Measurements from ENCODE around the gene BHMT2. TPM values are rescaled to one million over a fixed set of nuclear protein-coding genes. Genes with fewer than 3 reads are reported as not detected.

Gene BHMT2
- total RNA-seq, 1 experiment from 2014 or later = 0.20 TPM

DNA sequence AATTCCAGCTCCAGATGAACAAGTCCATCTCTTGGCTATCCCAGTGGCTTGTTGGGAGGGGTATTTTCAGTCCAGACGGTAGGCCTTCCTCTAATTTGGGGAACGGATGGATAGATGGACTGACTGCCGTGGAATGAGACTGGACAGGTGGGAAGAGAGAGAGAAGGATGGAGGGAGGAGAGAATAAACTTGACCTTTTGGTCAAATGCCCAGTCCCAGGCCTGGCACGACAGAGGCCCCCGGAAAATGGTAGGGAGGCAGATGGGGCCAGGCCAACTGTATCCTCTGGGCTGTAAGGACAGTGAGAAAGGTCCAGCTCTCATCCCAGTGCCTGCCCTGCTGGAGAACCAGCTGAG lies 43.1 kb downstream of the BHMT2 start:
- BruUV-seq (replicated peaks) = no TSS peak
- intact Hi-C loops (cut with micrococcal nuclease) = loop anchor here (10.0 kb wide), 1 partner anchor 218 kb away; no protein-coding TSS in a partner anchor
- Histone ChIP-seq H3K4me2 (ENCODE audit: low read length) (no peak overlapping the region), H3K4me3 (replicated peaks in 1 of 2; ENCODE audit: low read depth in 1 of 2, low read length in 2 of 2) (no peak overlapping the region), H3K9me3 (ENCODE audit: control insufficient read depth in 1 of 2, insufficient read depth in 1 of 2, low read depth in 1 of 2, low read length in 2 of 2) (no peaks in the 10 kb centered on the region), H3K9ac (ENCODE audit: low read length) (no peak overlapping the region), H3K79me2 (ENCODE audit: insufficient read depth, low read length) (no peaks in the 10 kb centered on the region), H3K27ac (ENCODE audit: low read depth, low read length) (no peak overlapping the region), H3K9me2 (ENCODE audit: insufficient read depth) (no peaks in the 10 kb centered on the region), H4K20me1 (ENCODE audit: insufficient read depth) (no peaks in the 10 kb centered on the region), H3K4me1 (ENCODE audit: control insufficient read depth in 1 of 2, insufficient read depth in 2 of 2, low read length in 2 of 2) (no peaks in the 10 kb centered on the region), H3K27me3 (ENCODE audit: insufficient read depth, low read length) (no peaks in the 10 kb centered on the region), H2AFZ (ENCODE audit: low read depth, low read length, poor library complexity, severe bottlenecking) (no peak overlapping the region), H3K36me3 (ENCODE audit: control insufficient read depth in 1 of 2, insufficient read depth in 2 of 2, low read length in 2 of 2) (no peaks in the 10 kb centered on the region)
- CTCF ChIA-PET = no interaction called here
- POLR2A ChIA-PET = no interaction called here
- DNase-seq (ENCODE audit: low read depth, low spot score) (no peak), ATAC-seq (no peak)
- TF ChIP-seq, protein P1, sequence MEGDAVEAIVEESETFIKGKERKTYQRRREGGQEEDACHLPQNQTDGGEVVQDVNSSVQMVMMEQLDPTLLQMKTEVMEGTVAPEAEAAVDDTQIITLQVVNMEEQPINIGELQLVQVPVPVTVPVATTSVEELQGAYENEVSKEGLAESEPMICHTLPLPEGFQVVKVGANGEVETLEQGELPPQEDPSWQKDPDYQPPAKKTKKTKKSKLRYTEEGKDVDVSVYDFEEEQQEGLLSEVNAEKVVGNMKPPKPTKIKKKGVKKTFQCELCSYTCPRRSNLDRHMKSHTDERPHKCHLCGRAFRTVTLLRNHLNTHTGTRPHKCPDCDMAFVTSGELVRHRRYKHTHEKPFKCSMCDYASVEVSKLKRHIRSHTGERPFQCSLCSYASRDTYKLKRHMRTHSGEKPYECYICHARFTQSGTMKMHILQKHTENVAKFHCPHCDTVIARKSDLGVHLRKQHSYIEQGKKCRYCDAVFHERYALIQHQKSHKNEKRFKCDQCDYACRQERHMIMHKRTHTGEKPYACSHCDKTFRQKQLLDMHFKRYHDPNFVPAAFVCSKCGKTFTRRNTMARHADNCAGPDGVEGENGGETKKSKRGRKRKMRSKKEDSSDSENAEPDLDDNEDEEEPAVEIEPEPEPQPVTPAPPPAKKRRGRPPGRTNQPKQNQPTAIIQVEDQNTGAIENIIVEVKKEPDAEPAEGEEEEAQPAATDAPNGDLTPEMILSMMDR (IDR thresholded peaks at IDR 0.05 in 2 of 3, conservative IDR thresholded peaks at IDR 0.05 in 1 of 3; ENCODE audit: borderline replicate concordance in 1 of 3, insufficient read depth in 1 of 3, low read depth in 2 of 3, low read length in 2 of 3) = no peak
- TF ChIP-seq ZFX (IDR thresholded peaks at IDR 0.05) = no peak
- TF ChIP-seq EZH2phosphoT487 (IDR thresholded peaks at IDR 0.05; ENCODE audit: borderline replicate concordance) = no peak
- no peak for TF ChIP-seq ZNF274 (IDR thresholded peaks at IDR 0.05; ENCODE audit: low read depth, low read length)
- TF ChIP-seq TCF7L2 (IDR thresholded peaks at IDR 0.05; ENCODE audit: borderline replicate concordance, extremely low read depth, insufficient read depth, insufficient read length) = no peak
- no peak for TF ChIP-seq POLR2AphosphoS5 (IDR thresholded peaks at IDR 0.05; ENCODE audit: low read depth, low read length)
- TF ChIP-seq YY1 (IDR thresholded peaks at IDR 0.05; ENCODE audit: extremely low read depth, insufficient replicate concordance, low read depth, low read length) = no peak
- no peak for TF ChIP-seq ZBTB33 (IDR thresholded peaks at IDR 0.05; ENCODE audit: extremely low read depth, insufficient replicate concordance, low read length)
- no peak for TF ChIP-seq RAD21 (IDR thresholded peaks at IDR 0.05; ENCODE audit: low read depth)
- no peak for TF ChIP-seq ATF3 (IDR thresholded peaks at IDR 0.05)
- TF ChIP-seq, protein P2, sequence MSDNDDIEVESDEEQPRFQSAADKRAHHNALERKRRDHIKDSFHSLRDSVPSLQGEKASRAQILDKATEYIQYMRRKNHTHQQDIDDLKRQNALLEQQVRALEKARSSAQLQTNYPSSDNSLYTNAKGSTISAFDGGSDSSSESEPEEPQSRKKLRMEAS (IDR thresholded peaks at IDR 0.05) = no peak
- RAD21 ChIA-PET (ENCODE audit: low non-redundant PET in 1 of 2, low total read pairs in 2 of 2, uncharacterized antibody in 2 of 2, unreplicated experiment in 2 of 2) = no interaction called here
